GM23248 (cell line): ENCODE data around the gene CORO7.

Experiments used
- EZH2 ChIP-seq: fragments of 200-600 bp; sonication (generic); IDR thresholded peaks from 2 replicates; pipeline ENCODE4 v1.6.1; 2018; ENCODE audit warnings: antibody characterized with exemption, mild to moderate bottlenecking; ENCODE audit not compliant: insufficient read depth, poor library complexity, severe bottlenecking
- EZH2phosphoT487 ChIP-seq: fragments of 200-600 bp; sonication (generic); IDR thresholded peaks from 2 replicates; pipeline ENCODE4 v1.6.1; 2018; ENCODE audit warnings: antibody characterized with exemption, moderate library complexity, mild to moderate bottlenecking, low read depth; ENCODE audit not compliant: insufficient read depth

DNA sequence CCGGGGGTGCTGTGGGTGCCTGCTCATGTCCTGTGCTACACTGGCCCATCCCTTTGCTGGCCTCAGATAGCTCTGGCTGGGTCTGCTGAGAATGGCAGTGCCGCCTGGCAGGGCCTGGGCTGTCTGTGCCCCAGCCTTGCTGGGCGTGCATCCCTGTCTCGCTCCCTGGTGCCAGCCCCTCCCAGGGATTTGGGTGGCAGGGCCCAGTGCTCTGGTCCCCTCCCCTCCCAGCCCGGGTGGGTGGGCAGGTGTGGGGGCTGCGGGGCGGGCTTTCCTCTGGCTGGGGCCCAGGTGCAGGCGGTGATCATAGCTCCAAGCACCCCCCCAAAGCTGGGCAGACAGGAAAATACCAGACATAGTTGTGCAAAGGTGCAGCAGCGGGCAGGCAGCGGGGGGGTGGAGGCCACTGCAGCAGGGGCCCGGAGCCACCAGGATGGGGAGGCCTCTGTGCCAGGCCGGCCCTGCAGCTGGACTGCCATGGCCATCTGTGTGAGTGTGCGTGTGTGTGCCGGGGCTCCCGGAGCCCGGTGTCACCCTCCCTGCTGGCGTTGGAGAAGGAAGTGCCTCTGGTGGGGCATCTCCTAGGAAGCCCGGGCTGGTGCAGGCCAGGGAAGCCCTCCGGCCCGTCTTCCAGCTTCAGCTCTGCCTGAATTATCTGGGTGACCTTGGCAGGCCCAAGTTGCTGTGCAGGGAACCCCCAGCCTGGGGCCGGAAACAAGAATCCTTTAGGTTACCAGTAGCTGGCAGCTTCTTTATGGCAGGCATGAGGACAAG lies 93.1 kb downstream of the CORO7 start:
- TF ChIP-seq EZH2 (no peak), EZH2phosphoT487 (no peak)
